HepG2 (cell line): ENCODE data around the gene ATP5F1E. TPM values are rescaled to one million over a fixed set of nuclear protein-coding genes. Genes with fewer than 3 reads are reported as not detected.
A peak's percentile ranks its signal among the peaks of the same experiment; 100 is the strongest.

Source experiments
- CTCF ChIP-seq: sonication (generic); formaldehyde crosslinking; IDR thresholded peaks from 2 replicates; pipeline ENCODE4 v1.5.0; 2020; ENCODE audit warnings: mild to moderate bottlenecking, missing genetic modification reagents, moderate library complexity
- EZH2 ChIP-seq: conservative IDR thresholded peaks from 2 replicates; pipeline ENCODE4 v1.6.1; 2012; ENCODE audit warnings: mild to moderate bottlenecking, low read depth, low read length, moderate library complexity
- GMEB2 ChIP-seq: IDR thresholded peaks from 2 replicates; pipeline ENCODE4 v1.6.1; 2016; ENCODE audit warnings: missing biosample characterization, missing genetic modification reagents, low read depth
- HES4 ChIP-seq: sonication (generic); formaldehyde crosslinking; IDR thresholded peaks from 2 replicates; pipeline ENCODE4 v1.9.0; 2021; ENCODE audit warnings: mild to moderate bottlenecking, missing genetic modification reagents, borderline replicate concordance
- IKZF4 ChIP-seq: sonication (generic); formaldehyde crosslinking; IDR thresholded peaks from 2 replicates; pipeline ENCODE4 v1.5.1; 2020; ENCODE audit warnings: borderline replicate concordance, mild to moderate bottlenecking, low read depth, missing genetic modification reagents; ENCODE audit errors: not compliant biosample characterization
- MED8 ChIP-seq: sonication (generic); formaldehyde crosslinking; IDR thresholded peaks from 2 replicates; pipeline ENCODE4 v1.8.1; 2023; ENCODE audit warnings: mild to moderate bottlenecking, missing genetic modification reagents; ENCODE audit not compliant: insufficient replicate concordance
- MXI1 ChIP-seq: IDR thresholded peaks from 3 replicates; pipeline ENCODE4 v1.6.1; 2012; ENCODE audit warnings: low read depth, low read length, inconsistent platforms, borderline replicate concordance
- RBFOX2 ChIP-seq: fragments of 200-400 bp; formaldehyde crosslinking; IDR thresholded peaks from 2 replicates; pipeline ENCODE4 v1.6.1; 2017; ENCODE audit warnings: low read depth, mild to moderate bottlenecking, low read length
- SRSF1 ChIP-seq: fragments of 200-400 bp; formaldehyde crosslinking; optimal IDR thresholded peaks from 2 replicates; pipeline ENCODE3; 2017; ENCODE audit warnings: mild to moderate bottlenecking, low read depth, low read length, moderate library complexity
- TGIF2 ChIP-seq: IDR thresholded peaks from 2 replicates; pipeline ENCODE4 v1.6.1; 2016; ENCODE audit warnings: control low read depth, missing compliant biosample characterization
- XRCC5 ChIP-seq: fragments of 200-400 bp; formaldehyde crosslinking; optimal IDR thresholded peaks from 2 replicates; pipeline ENCODE3; 2017; ENCODE audit warnings: mild to moderate bottlenecking, low read length
- ZEB1 ChIP-seq: IDR thresholded peaks from 2 replicates; pipeline ENCODE4 v1.6.1; 2012; ENCODE audit warnings: mild to moderate bottlenecking, low read depth, inconsistent platforms; ENCODE audit not compliant: insufficient replicate concordance
- ZNF101 ChIP-seq: sonication (generic); formaldehyde crosslinking; IDR thresholded peaks from 2 replicates; pipeline ENCODE4 v1.4.0; 2020; ENCODE audit warnings: mild to moderate bottlenecking, low read depth, missing genetic modification reagents, borderline replicate concordance
- ZNF292 ChIP-seq: sonication (generic); formaldehyde crosslinking; IDR thresholded peaks from 2 replicates; pipeline ENCODE4 v1.8.1; 2022; ENCODE audit warnings: mild to moderate bottlenecking, low read depth, missing genetic modification reagents, borderline replicate concordance
- ZNF333 ChIP-seq: sonication (generic); formaldehyde crosslinking; IDR thresholded peaks from 2 replicates; pipeline ENCODE4 v1.4.0; 2020; ENCODE audit warnings: mild to moderate bottlenecking, missing genetic modification reagents, borderline replicate concordance
- ZNF761 ChIP-seq: sonication (generic); formaldehyde crosslinking; conservative IDR thresholded peaks from 2 replicates; pipeline ENCODE4 v1.4.0; 2020; ENCODE audit warnings: mild to moderate bottlenecking, missing genetic modification reagents
- ZNF800 ChIP-seq: sonication (generic); formaldehyde crosslinking; IDR thresholded peaks from 2 replicates; pipeline ENCODE4 v1.4.0; 2020; ENCODE audit warnings: missing genetic modification reagents
- ZNF839 ChIP-seq: sonication (generic); formaldehyde crosslinking; IDR thresholded peaks from 2 replicates; pipeline ENCODE4 v1.4.0; 2020; ENCODE audit warnings: missing genetic modification reagents, mild to moderate bottlenecking, borderline replicate concordance
- polyA plus RNA-seq, 8 experiments: library from polyadenylated mRNA; depleted of rRNA in 3 of 8; stranded (reverse) in 7 of 8; unstranded in 1 of 8; fragments of >200 nt; fragmentation: Illumina TruSeq in 4 of 8; extraction: Trizol in 4 of 8; gene quantifications; 2 replicates each; pipeline versions ENCODE4 v1.2.1 to v1.2.3, GENCODE V29; 2011 to 2016; ENCODE audit warnings: low read depth in 4 of 8, missing spikeins in 1 of 8, mixed read lengths in 1 of 8; ENCODE audit not compliant: insufficient read depth in 1 of 8
- total RNA-seq, 5 experiments: library from RNA; depleted of rRNA; stranded (reverse); fragments of >200 nt; fragmentation: Illumina TruSeq; extraction: Trizol; gene quantifications; 2 replicates each; pipeline ENCODE4 v1.2.3, GENCODE V29; 2016; ENCODE audit warnings: low read depth in 1 of 5

The ATP5F1E gene
- total and polyA plus RNA-seq, 2 of the 13 experiments (the other 11 are each of a cell fraction or from before 2014, with no cell fraction given): 121 to 134 TPM

GRCh38 chr20:58990651-58991445, 41.3 kb downstream of the ATP5F1E start (continued):
- TF ChIP-seq IKZF4 (CRISPR knock-in tag): peak; percentile 7
- TF ChIP-seq RBFOX2: 0 out of 2 replicates have a peak, but pooled peaks have one; percentile 28
- no peak for TF ChIP-seq MXI1
- TF ChIP-seq ZNF101: no peak
- no peak for TF ChIP-seq XRCC5
- TF ChIP-seq SRSF1: no peak
- no peak for TF ChIP-seq GMEB2
- no peak for TF ChIP-seq ZNF800
- TF ChIP-seq EZH2: no peak
- no peak for TF ChIP-seq ZEB1
- no peak for TF ChIP-seq ZNF333
- no peak for TF ChIP-seq ZNF761 (CRISPR knock-in tag)
- no peak for TF ChIP-seq ZNF292
- TF ChIP-seq TGIF2 (CRISPR knock-in tag): no peak
- no peak for TF ChIP-seq CTCF
- no peak for TF ChIP-seq ZNF839 (CRISPR knock-in tag)
- TF ChIP-seq HES4 (CRISPR knock-in tag): 0 out of 2 replicates have a peak, but pooled peaks have one; percentile 36
- no peak for TF ChIP-seq MED8 (CRISPR knock-in tag)
